ENCODE data around the gene ACTR3C. TPM values are rescaled to one million over a fixed set of nuclear protein-coding genes. Genes with fewer than 3 reads are reported as not detected.
A peak's percentile ranks its signal among the peaks of the same experiment; 100 is the strongest.

The ACTR3C gene
- total and polyA plus RNA-seq, 5 donors, result 4.2 to 7.4 (median 5.4) TPM

- DNase-seq (no peak), ATAC-seq (no peak)
- intact Hi-C loops (cut with DNase I), result no loop called here
- H3K27me3 ChIP-seq (ENCODE audit: control insufficient read depth, insufficient read depth), result no peaks in the 10 kb centered on the region
- no peaks in the 10 kb centered on the region for H3K9me3 ChIP-seq (ENCODE audit: control insufficient read depth, low read length)
- H3K4me3 ChIP-seq (ENCODE audit: low read length), result no peak overlapping the region
- 87% methylated on average over 8 of the region's 8 CpGs for WGBS
- no peak overlapping the region for H3K27ac ChIP-seq (ENCODE audit: low read length)
- H3K4me1 ChIP-seq (ENCODE audit: control insufficient read depth, insufficient read depth, low read length), result peaks cover 4% of the 10 kb centered on the region
Measured at GRCh38 chr7:150334108-150334507, 10.8 kb upstream of the ACTR3C start.

GRCh38 chr7:150333659-150334058 is 10.3 kb upstream of the ACTR3C start:
- DNase-seq (no peak), ATAC-seq (no peak)
- H3K9me3 ChIP-seq (ENCODE audit: control insufficient read depth, low read length), result no peaks in the 10 kb centered on the region
- H3K4me3 ChIP-seq (ENCODE audit: low read length), result no peak overlapping the region
- H3K27ac ChIP-seq (ENCODE audit: low read length), result no peak overlapping the region
- peaks cover 4% of the 10 kb centered on the region for H3K4me1 ChIP-seq (ENCODE audit: control insufficient read depth, insufficient read depth, low read length)
- intact Hi-C loops (cut with DNase I), result no loop called here
- H3K27me3 ChIP-seq (ENCODE audit: control insufficient read depth, insufficient read depth), result no peaks in the 10 kb centered on the region
- WGBS, result 94% methylated on average over 10 of the region's 10 CpGs

DNA sequence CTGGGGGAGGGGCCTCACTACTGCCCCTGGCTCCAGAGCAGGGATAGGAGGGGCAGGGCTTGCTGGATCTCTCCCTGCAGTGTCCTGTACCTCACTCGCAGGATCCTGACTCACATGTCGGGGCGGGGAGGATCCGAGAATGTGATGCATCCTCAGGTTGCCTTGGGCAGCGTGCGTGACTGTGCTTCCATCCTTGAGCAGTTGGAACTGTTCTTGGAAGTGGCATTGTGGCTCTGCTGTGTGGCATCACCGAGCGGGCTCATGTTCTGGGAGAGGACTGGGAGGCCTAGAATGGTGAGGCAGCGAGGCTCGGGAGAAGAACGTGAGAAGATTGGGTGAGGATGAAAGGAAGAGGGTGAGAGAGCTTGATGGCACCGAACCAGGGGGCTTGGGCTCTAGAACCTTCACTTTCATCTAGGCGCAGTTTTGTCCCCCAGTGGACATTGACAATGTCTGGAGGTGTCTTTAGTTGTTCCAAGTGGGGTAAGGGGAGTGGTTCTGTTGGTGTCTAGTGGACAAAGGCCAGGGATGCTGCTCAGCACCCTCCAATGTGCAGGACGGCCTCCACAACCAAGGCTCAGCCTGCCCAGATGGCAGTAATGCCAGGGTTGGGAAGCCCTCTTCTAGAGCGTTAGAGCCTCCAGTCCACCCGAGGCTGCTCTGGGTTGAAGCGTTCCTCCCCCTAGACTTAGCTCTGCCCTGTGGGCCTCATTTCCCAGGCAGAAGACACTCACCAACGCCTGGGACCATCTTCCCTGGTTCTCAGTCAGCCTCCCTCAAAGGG is 9.7 kb upstream of the ACTR3C start:
- peaks cover 4% of the 10 kb centered on the region for H3K4me1 ChIP-seq (ENCODE audit: control insufficient read depth, insufficient read depth, low read length)
- no peaks in the 10 kb centered on the region for H3K9me3 ChIP-seq (ENCODE audit: control insufficient read depth, low read length)
- H3K27ac ChIP-seq (ENCODE audit: low read length), result no peak overlapping the region
- H3K4me3 ChIP-seq (ENCODE audit: low read length), result no peak overlapping the region
- no peak for DNase-seq
- 95% methylated on average over 18 of the region's 18 CpGs for WGBS
- H3K27me3 ChIP-seq (ENCODE audit: control insufficient read depth, insufficient read depth), result no peaks in the 10 kb centered on the region
- ATAC-seq, result no peak
- intact Hi-C loops (cut with DNase I), result no loop called here

GRCh38 chr7:150330211-150330885 is 7.0 kb upstream of the ACTR3C start:
- H3K27ac ChIP-seq (ENCODE audit: low read length), result no peak overlapping the region

GRCh38 chr7:150329331-150330120 is 6.2 kb upstream of the ACTR3C start:
- peak; percentile 46 to 76 (median 75) for DNase-seq
- Histone ChIP-seq H3K27me3 (ENCODE audit: control insufficient read depth, insufficient read depth) (no peaks in the 10 kb centered on the region), H3K4me3 (ENCODE audit: low read length) (no peak overlapping the region), H3K27ac (ENCODE audit: low read length) (no peak overlapping the region), H3K9me3 (ENCODE audit: control insufficient read depth, low read length) (no peaks in the 10 kb centered on the region), H3K4me1 (ENCODE audit: control insufficient read depth, insufficient read depth, low read length) (no peaks in the 10 kb centered on the region)
- intact Hi-C loops (cut with DNase I), result no loop called here
- 80% methylated on average over 22 of the region's 22 CpGs for whole genome bisulfite sequencing
- ATAC-seq, result peak; percentile 36 to 44

More at GRCh38 chr7:150330211-150330885, 7.0 kb upstream of the ACTR3C start:
- no peak overlapping the region for H3K4me3 ChIP-seq (ENCODE audit: low read length)
- intact Hi-C loops (cut with DNase I), result no loop called here
- DNase-seq (no peak), ATAC-seq (no peak)
- H3K9me3 ChIP-seq (ENCODE audit: control insufficient read depth, low read length), result no peaks in the 10 kb centered on the region
- no peaks in the 10 kb centered on the region for H3K4me1 ChIP-seq (ENCODE audit: control insufficient read depth, insufficient read depth, low read length)
- WGBS, result 93% methylated on average over 19 of the region's 19 CpGs
- no peaks in the 10 kb centered on the region for H3K27me3 ChIP-seq (ENCODE audit: control insufficient read depth, insufficient read depth)

GRCh38 chr7:150327308-150327707 is 4.0 kb upstream of the ACTR3C start:
- WGBS, result 96% methylated on average over 3 of the region's 3 CpGs
- ATAC-seq, result no peak
- no peak for DNase-seq
- no peak overlapping the region for H3K27ac ChIP-seq (ENCODE audit: low read length)
- no peak overlapping the region for H3K4me3 ChIP-seq (ENCODE audit: low read length)
- no peaks in the 10 kb centered on the region for H3K9me3 ChIP-seq (ENCODE audit: control insufficient read depth, low read length)
- H3K27me3 ChIP-seq (ENCODE audit: control insufficient read depth, insufficient read depth), result no peaks in the 10 kb centered on the region
- H3K4me1 ChIP-seq (ENCODE audit: control insufficient read depth, insufficient read depth, low read length), result peaks cover 2% of the 10 kb centered on the region
- intact Hi-C loops (cut with DNase I), result no loop called here

DNA sequence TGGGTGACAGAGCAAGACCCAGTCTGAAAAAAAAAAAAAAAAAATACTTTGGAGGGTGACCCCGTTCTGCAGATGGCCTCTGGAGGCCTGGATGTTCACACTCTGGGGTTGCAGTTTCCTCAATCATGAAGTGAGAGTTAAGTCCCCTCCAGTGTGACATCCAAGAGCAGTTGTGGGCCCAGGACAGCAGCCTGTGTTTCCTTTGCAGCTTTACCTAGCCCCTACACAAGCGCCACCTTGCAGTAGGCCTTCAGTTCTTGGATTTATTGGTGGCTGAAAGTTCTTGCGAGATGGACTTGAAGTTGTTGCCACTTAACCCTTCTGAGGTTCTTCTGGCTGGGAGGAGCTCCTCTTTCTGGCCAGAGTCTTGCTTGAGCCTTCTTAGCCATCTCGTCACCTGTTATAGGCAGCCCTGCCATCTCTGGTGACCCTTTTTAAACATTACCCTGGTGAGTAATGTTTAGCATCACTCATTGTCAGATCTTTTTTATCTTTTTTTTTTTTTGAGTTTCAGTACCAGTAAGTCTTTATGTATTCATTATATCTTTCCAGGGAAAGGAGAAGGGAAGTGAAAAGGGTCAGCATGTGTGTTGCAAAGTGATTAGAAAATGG is 3.4 kb upstream of the ACTR3C start:
- H3K27ac ChIP-seq (ENCODE audit: low read length), result no peak overlapping the region
- DNase-seq (no peak), ATAC-seq (no peak)
- H3K4me3 ChIP-seq (ENCODE audit: low read length), result no peak overlapping the region
- intact Hi-C loops (cut with DNase I), result no loop called here
- 90% methylated on average over 4 of the region's 4 CpGs for WGBS
- no peaks in the 10 kb centered on the region for H3K27me3 ChIP-seq (ENCODE audit: control insufficient read depth, insufficient read depth)
- no peaks in the 10 kb centered on the region for H3K9me3 ChIP-seq (ENCODE audit: control insufficient read depth, low read length)
- H3K4me1 ChIP-seq (ENCODE audit: control insufficient read depth, insufficient read depth, low read length), result peaks cover 2% of the 10 kb centered on the region

DNA sequence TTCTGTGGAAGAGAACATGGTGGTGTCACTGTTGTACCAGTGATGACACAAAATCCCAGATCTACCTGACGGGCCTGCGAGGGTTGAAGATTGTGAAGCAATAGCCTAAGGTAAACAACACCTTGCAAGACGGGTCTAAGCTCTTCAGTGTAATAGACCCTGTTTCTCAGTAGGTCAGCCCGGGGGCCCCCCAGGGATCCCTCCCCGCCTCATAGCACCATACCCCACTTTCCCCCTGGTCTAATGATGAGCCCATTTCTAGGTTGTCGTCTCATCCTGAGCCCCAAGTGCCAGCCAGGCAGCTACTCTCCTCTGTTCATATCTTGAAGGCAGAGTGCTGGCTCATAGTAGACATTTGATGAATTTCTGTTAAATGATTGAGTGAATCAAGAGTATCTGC is 2.6 kb upstream of the ACTR3C start:
- 94% methylated on average over 6 of the region's 6 CpGs for WGBS
- Histone ChIP-seq H3K4me1 (ENCODE audit: control insufficient read depth, insufficient read depth, low read length) (peaks cover 2% of the 10 kb centered on the region), H3K27ac (ENCODE audit: low read length) (no peak overlapping the region), H3K4me3 (ENCODE audit: low read length) (no peak overlapping the region), H3K9me3 (ENCODE audit: control insufficient read depth, low read length) (no peaks in the 10 kb centered on the region), H3K27me3 (ENCODE audit: control insufficient read depth, insufficient read depth) (no peaks in the 10 kb centered on the region)
- DNase-seq (no peak), ATAC-seq (no peak)
- intact Hi-C loops (cut with DNase I), result no loop called here

DNA sequence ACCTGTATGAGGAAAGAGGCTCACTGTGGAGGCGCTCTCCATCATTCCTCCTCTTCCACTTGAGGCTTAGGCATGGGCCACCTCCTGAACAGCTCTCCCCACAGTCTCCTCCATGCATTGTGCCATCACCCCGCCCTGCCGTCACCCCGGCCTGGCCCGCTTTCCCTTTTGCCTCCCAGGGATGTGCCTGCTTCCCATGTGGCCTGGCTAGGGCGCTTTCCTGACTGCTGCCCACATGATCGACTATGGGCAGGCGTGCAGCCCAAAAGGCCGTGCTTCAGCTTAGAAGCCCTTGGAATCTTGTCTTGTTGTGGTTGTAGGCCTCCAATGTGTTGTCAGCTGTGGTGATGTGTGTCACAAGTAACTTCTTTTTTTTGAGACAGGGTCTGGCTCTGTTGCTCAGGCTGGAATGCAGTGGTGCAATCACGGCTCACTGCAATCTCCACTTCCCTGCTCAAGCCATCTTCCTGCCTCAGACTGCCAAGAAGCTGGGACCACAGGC is 1.8 kb upstream of the ACTR3C start:
- Histone ChIP-seq H3K27ac (ENCODE audit: low read length) (no peak overlapping the region), H3K4me3 (ENCODE audit: low read length) (no peak overlapping the region), H3K9me3 (ENCODE audit: control insufficient read depth, low read length) (no peaks in the 10 kb centered on the region), H3K4me1 (ENCODE audit: control insufficient read depth, insufficient read depth, low read length) (peaks cover 2% of the 10 kb centered on the region), H3K27me3 (ENCODE audit: control insufficient read depth, insufficient read depth) (no peaks in the 10 kb centered on the region)
- 81% methylated on average over 10 of the region's 10 CpGs for WGBS
- ATAC-seq, result peak; percentile 27 to 61
- intact Hi-C loops (cut with DNase I), result no loop called here
- peak; percentile 55 to 70 (median 69) for DNase-seq

GRCh38 chr7:150324373-150324961 is 1.1 kb upstream of the ACTR3C start:
- 69% methylated on average over 12 of the region's 12 CpGs for WGBS
- intact Hi-C loops (cut with DNase I), result no loop called here
- ATAC-seq (peak in 1 of 2 donors; percentile 31), DNase-seq (no peak)
- Histone ChIP-seq H3K27me3 (ENCODE audit: control insufficient read depth, insufficient read depth) (no peaks in the 10 kb centered on the region), H3K27ac (ENCODE audit: low read length) (no peak overlapping the region), H3K9me3 (ENCODE audit: control insufficient read depth, low read length) (no peaks in the 10 kb centered on the region), H3K4me1 (ENCODE audit: control insufficient read depth, insufficient read depth, low read length) (peaks cover 2% of the 10 kb centered on the region), H3K4me3 (ENCODE audit: low read length) (no peak overlapping the region)
